Testis (tissue), 5 donors: Measurements from ENCODE around the gene RNGTT. TPM values are rescaled to one million over a fixed set of nuclear protein-coding genes. Genes with fewer than 3 reads are reported as not detected.
A peak's percentile ranks its signal among the peaks of the same experiment; 100 is the strongest.

ENCODE experiments used
- DNase-seq: peaks from one replicate; pipeline ENCODE4 v3.0.0-alpha.2; 2019
- H3K27ac ChIP-seq, 2 donors: fragments of 200-600 bp; sonication (generic); one replicate each; pipeline ENCODE4 v1.5.1; 2019
- H3K27me3 ChIP-seq: fragments of 200-600 bp; sonication (generic); one replicate; pipeline ENCODE4 v1.5.1; 2019
- H3K36me3 ChIP-seq: fragments of 200-600 bp; sonication (generic); one replicate; pipeline ENCODE4 v1.5.1; 2017; ENCODE audit warnings: low read depth; ENCODE audit errors: missing control alignments
- H3K4me1 ChIP-seq: fragments of 200-600 bp; sonication (generic); one replicate; pipeline ENCODE4 v1.5.1; 2019
- H3K4me3 ChIP-seq, 2 donors: fragments of 200-600 bp; sonication (generic); one replicate each; pipeline ENCODE4 v1.5.1; 2017 to 2019
- H3K9me3 ChIP-seq: fragments of 200-600 bp; sonication (generic); one replicate; pipeline ENCODE4 v1.5.1; 2017
- POLR2A ChIP-seq: fragments of 450-650 bp; IDR thresholded peaks from one replicate; pipeline ENCODE4 v1.6.1; 2017; ENCODE audit warnings: antibody characterized with exemption, mild to moderate bottlenecking, moderate library complexity
- WGBS, 2 donors: methylation state at CpG; one replicate each; pipeline ENCODE4 v1.1.5; 2018; 5-methylcytosine and 5-hydroxymethylcytosine counted together
- intact Hi-C: fragments of 100-400 bp; cut with DNase I; formaldehyde crosslinking; loops from one replicate; pipeline ENCODE4 v1.15.1; 2023; ENCODE audit warnings: low total_unique reads
- long read RNA-seq, 2 donors: transcript quantifications; one replicate each; lab custom pipeline, GENCODE V29; 2026
- polyA plus RNA-seq: library from polyadenylated mRNA; stranded (reverse); fragments of 350-450 nt; fragmentation: Illumina TruSeq; extraction: RNeasy Lipid Tissue Mini Kit (QIAGEN cat#74804); gene quantifications from one replicate; pipeline ENCODE4 v1.2.3, GENCODE V29; 2014; ENCODE audit warnings: low read depth, low replicate concordance; ENCODE audit not compliant: insufficient read depth
- total RNA-seq, 2 donors: library from RNA; depleted of rRNA; stranded (reverse); fragments of >200 nt; gene quantifications; one replicate each; pipeline ENCODE4 v1.2.3, GENCODE V29; 2016
- TF ChIP-seq, protein P1 (sequence below), 3 experiments: fragments of 450-650 bp in 2 of 3; fragments of 200-600 bp in 1 of 3; sonication (generic) in 1 of 3; IDR thresholded peaks; one replicate each; pipeline ENCODE4 v1.5.1; 2016 to 2019; ENCODE audit warnings: antibody characterized with exemption in 3 of 3, mild to moderate bottlenecking in 2 of 3, moderate library complexity in 1 of 3

RNGTT gene
- total RNA-seq (10 to 100 TPM; 22.1 to 27.0 TPM), polyA plus RNA-seq (19.4 TPM)
- long read RNA-seq, donor 1, full-length matches to known transcripts: 1 of 1 reads
- long read RNA-seq, donor 1, partial matches to known transcripts: 0 of 1 reads
- long read RNA-seq, donor 1, other reads (novel, unspliced or antisense): 0 of 1 reads
- long read RNA-seq, donor 2: 0 reads

DNA sequence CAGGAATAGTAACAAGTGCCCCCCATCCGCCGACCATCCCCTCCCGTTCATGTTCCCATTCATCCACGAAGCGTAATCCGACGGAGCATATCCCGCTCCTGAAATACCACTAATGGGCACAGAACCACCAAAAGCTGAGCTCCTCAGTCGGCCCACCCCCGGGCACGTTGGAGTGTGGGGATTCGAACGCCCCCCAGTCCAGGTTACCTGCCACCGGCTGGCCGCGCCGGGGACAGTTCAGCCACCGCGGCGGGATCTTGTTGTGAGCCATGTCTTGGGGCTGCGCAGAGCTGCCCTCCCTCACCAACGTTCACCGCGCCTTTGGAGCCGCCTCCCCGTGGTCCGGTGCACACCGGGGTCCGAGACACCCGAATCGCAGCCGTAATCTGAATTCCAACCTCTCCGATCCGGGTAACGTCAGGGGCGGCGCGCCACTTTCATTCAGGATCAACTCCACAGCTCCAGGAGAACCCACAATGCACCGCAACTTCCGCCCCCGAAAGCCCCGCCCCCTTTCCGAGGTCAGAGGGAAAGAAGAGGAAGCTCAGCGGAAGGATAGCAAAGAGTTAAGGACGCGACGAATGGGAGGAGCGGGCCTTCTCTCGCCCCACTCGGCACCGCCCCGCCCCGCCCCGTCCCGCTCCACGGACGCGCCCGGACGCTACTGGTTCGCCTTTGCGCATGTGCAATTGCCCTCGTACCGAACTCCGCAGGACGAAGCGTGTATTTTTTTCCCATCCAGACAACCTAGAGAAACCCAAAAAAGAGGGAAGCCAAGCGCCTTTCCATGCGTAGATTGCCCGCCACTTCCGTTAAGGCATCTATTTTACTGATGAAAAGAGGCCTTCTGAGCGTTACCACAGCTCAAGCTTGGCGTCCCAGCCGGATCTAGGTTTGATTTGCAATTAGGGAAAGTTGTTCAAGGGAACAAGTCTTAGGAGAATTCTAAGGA lies at the start of gene RNGTT:
RNGTT (minus strand) TSS at position 480 of the 952 bp plus-strand sequence; CDS start at position 271, 209 bp downstream.
- H3K4me3 ChIP-seq: peak within 1 kb of the TSS; percentile 80 to 97
- 0 to 1% methylated on average over 51 to 71 of the region's 74 CpGs for WGBS, 2 donors
- no peaks in the 10 kb centered on the region for H3K27me3 ChIP-seq
- H3K27ac ChIP-seq: peak within 1 kb of the TSS; percentile 83 to 85
- peak; percentile 99 for DNase-seq
- no peaks in the 10 kb centered on the region for H3K36me3 ChIP-seq
- H3K9me3 ChIP-seq: no peaks in the 10 kb centered on the region
- peaks cover 12% of the 10 kb centered on the region for H3K4me1 ChIP-seq
- peak; percentile 6 for TF ChIP-seq POLR2A
- TF ChIP-seq, protein P1, sequence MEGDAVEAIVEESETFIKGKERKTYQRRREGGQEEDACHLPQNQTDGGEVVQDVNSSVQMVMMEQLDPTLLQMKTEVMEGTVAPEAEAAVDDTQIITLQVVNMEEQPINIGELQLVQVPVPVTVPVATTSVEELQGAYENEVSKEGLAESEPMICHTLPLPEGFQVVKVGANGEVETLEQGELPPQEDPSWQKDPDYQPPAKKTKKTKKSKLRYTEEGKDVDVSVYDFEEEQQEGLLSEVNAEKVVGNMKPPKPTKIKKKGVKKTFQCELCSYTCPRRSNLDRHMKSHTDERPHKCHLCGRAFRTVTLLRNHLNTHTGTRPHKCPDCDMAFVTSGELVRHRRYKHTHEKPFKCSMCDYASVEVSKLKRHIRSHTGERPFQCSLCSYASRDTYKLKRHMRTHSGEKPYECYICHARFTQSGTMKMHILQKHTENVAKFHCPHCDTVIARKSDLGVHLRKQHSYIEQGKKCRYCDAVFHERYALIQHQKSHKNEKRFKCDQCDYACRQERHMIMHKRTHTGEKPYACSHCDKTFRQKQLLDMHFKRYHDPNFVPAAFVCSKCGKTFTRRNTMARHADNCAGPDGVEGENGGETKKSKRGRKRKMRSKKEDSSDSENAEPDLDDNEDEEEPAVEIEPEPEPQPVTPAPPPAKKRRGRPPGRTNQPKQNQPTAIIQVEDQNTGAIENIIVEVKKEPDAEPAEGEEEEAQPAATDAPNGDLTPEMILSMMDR (IDR thresholded peaks at IDR 0.05): peak in 2 of 3 experiments; percentile 1 to 10
- intact Hi-C loops: no loop called here

DNA sequence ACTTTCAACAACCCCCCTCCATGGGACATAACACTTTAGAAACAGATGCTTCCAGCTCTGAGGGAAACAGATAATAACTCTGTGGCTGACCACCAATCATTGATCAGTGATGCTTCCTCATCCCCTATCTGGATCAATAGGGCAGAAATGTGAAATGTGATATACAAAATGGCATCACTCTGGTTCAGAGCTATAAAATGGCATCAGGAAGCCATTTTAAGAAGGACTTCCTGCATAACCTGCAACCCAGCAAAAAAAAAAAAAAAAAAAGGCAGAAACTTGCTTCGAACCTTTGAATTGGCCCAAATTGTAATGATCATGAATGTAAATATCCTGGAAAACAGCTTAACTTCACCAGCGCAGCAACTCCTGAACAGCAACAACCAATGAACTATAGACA lies 48.0 kb upstream of the RNGTT start:
- no peak for TF ChIP-seq POLR2A
- TF ChIP-seq, protein P1 (IDR thresholded peaks at IDR 0.05): no peak
- no peaks in the 10 kb centered on the region for H3K9me3 ChIP-seq
- no peak for DNase-seq
- no peak overlapping the region for H3K27ac ChIP-seq
- no peaks in the 10 kb centered on the region for H3K36me3 ChIP-seq
- H3K4me1 ChIP-seq: peaks cover 5% of the 10 kb centered on the region
- H3K4me3 ChIP-seq: no peak overlapping the region
- intact Hi-C loops: no loop called here
- no peaks in the 10 kb centered on the region for H3K27me3 ChIP-seq
- 94 to 99% methylated on average over 2 of the region's 2 CpGs for WGBS, 2 donors

DNA sequence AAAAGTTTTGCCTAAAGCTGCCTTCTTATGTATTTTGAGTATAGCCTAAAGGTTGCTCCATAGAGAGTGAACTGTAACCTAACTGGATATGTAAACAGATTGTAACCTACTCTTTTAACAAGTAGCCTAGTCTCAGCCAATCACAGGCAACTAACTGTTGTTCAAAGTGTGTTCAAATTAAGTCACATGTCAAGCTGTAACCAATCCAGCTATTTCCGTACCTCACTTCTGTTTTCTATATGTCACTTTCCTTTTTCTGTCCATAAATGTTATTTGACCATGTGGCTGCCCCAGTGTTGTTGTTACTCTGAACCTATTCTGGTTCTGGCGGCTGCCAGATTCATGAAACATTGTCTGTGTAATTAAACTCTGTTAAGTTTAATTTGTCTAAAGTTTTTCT lies 47.4 kb upstream of the RNGTT start:
- intact Hi-C loops: no loop called here
- H3K4me1 ChIP-seq: peaks cover 5% of the 10 kb centered on the region
- no peak for DNase-seq
- no peak overlapping the region for H3K27ac ChIP-seq
- no peaks in the 10 kb centered on the region for H3K27me3 ChIP-seq
- TF ChIP-seq POLR2A: no peak
- TF ChIP-seq, protein P1 (IDR thresholded peaks at IDR 0.05): no peak
- H3K4me3 ChIP-seq: no peak overlapping the region
- 60 to 89% methylated on average over 2 of the region's 2 CpGs for WGBS, 2 donors
- H3K36me3 ChIP-seq: no peaks in the 10 kb centered on the region
- H3K9me3 ChIP-seq: no peaks in the 10 kb centered on the region

DNA sequence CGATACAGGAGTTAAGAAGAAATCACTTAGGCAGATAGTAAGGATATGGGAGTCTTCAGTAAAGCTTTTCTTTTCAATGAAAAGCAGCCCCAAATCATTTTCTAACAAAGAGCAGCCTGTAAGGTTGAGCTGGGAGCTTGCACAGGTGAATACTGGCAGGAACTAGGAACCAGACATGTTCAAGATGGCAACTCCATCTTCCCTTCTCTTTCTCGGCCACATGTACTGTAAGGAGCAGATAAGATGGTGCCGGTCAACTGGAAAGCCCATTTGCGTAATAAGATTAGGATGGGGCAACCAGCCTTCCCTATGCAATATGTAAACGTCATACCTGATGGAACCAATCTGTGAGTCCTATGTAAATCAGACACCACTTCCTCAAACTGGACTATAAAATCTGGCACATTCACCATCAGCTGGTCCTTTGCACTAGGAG lies 46.2 kb upstream of the RNGTT start:
- DNase-seq: no peak
- no peaks in the 10 kb centered on the region for H3K27me3 ChIP-seq
- intact Hi-C loops: no loop called here
- no peak overlapping the region for H3K27ac ChIP-seq
- no peak overlapping the region for H3K4me3 ChIP-seq
- H3K36me3 ChIP-seq: no peaks in the 10 kb centered on the region
- peaks cover 5% of the 10 kb centered on the region for H3K4me1 ChIP-seq
- H3K9me3 ChIP-seq: no peaks in the 10 kb centered on the region
- 81 to 99% methylated on average over 5 of the region's 5 CpGs for WGBS, 2 donors
- TF ChIP-seq POLR2A: no peak
- TF ChIP-seq, protein P1 (IDR thresholded peaks at IDR 0.05): no peak
